HepG2 (cell line): ENCODE results near the gene TBC1D22A. TPM values are rescaled to one million over a fixed set of nuclear protein-coding genes. Genes with fewer than 3 reads are reported as not detected.

Experiments
- ATM ChIP-seq: fragments of 450-650 bp; IDR thresholded peaks from 2 replicates; pipeline ENCODE4 v1.7.1; 2017; ENCODE audit warnings: mild to moderate bottlenecking, borderline replicate concordance
- CBFB ChIP-seq: sonication (generic); formaldehyde crosslinking; IDR thresholded peaks from 2 replicates; pipeline ENCODE4 v1.4.0; 2020; ENCODE audit warnings: missing genetic modification reagents
- EP300 ChIP-seq, 3 experiments: sonication (generic) in 1 of 3; formaldehyde crosslinking in 1 of 3; IDR thresholded peaks; 2 replicates each; pipeline versions ENCODE4 v1.5.1 to v1.6.1; 2011 to 2020; ENCODE audit warnings: low read depth in 2 of 3, low read length in 2 of 3, borderline replicate concordance in 1 of 3, improper control_type of control experiment in 1 of 3, mild to moderate bottlenecking in 1 of 3, missing genetic modification reagents in 1 of 3, moderate library complexity in 1 of 3
- FIP1L1 ChIP-seq: fragments of 200-400 bp; formaldehyde crosslinking; IDR thresholded peaks from 2 replicates; pipeline ENCODE4 v1.6.1; 2018; ENCODE audit warnings: low read depth, mild to moderate bottlenecking, low read length, moderate library complexity, borderline replicate concordance; ENCODE audit not compliant: insufficient read depth
- FOSL2 ChIP-seq: sonication (generic); formaldehyde crosslinking; IDR thresholded peaks from 2 replicates; pipeline ENCODE4 v1.4.0; 2020; ENCODE audit warnings: missing genetic modification reagents
- HHEX ChIP-seq: IDR thresholded peaks from 2 replicates; pipeline ENCODE4 v1.6.1; 2016; ENCODE audit warnings: control low read depth
- HMG20B ChIP-seq: conservative IDR thresholded peaks from 2 replicates; pipeline ENCODE4 v1.6.1; 2016; ENCODE audit warnings: missing genetic modification reagents, missing compliant biosample characterization
- HOXD1 ChIP-seq: sonication (generic); formaldehyde crosslinking; IDR thresholded peaks from 2 replicates; pipeline ENCODE4 v1.5.0; 2020; ENCODE audit warnings: missing genetic modification reagents
- MBD4 ChIP-seq: IDR thresholded peaks from 2 replicates; pipeline ENCODE4 v1.6.1; 2012; ENCODE audit warnings: low read length, inconsistent platforms, borderline replicate concordance
- NR1H2 ChIP-seq: sonication (generic); formaldehyde crosslinking; IDR thresholded peaks from 2 replicates; pipeline ENCODE4 v1.8.1; 2022; ENCODE audit warnings: low read depth, missing genetic modification reagents, borderline replicate concordance
- SMARCC2 ChIP-seq: fragments of 450-650 bp; IDR thresholded peaks from 2 replicates; pipeline ENCODE4 v1.6.1; 2017; ENCODE audit warnings: antibody characterized with exemption, mild to moderate bottlenecking
- SRSF4 ChIP-seq: fragments of 200-400 bp; formaldehyde crosslinking; IDR thresholded peaks from one replicate; pipeline ENCODE4 v1.6.1; 2018; ENCODE audit warnings: mild to moderate bottlenecking, low read depth, low read length, moderate library complexity; ENCODE audit not compliant: poor library complexity, severe bottlenecking
- ZNF232 ChIP-seq: sonication (generic); formaldehyde crosslinking; IDR thresholded peaks from 2 replicates; pipeline ENCODE4 v1.4.0; 2020; ENCODE audit warnings: missing genetic modification reagents, borderline replicate concordance
- ZNF598 ChIP-seq: sonication (generic); formaldehyde crosslinking; IDR thresholded peaks from 2 replicates; pipeline ENCODE4 v1.5.1; 2020; ENCODE audit warnings: mild to moderate bottlenecking, missing genetic modification reagents, borderline replicate concordance
- ZNF737 ChIP-seq: sonication (generic); formaldehyde crosslinking; IDR thresholded peaks from 2 replicates; pipeline ENCODE4 v1.5.0; 2020; ENCODE audit warnings: missing genetic modification reagents, mild to moderate bottlenecking, borderline replicate concordance
- ZNF772 ChIP-seq: sonication (generic); formaldehyde crosslinking; IDR thresholded peaks from 2 replicates; pipeline ENCODE4 v1.5.0; 2020; ENCODE audit warnings: mild to moderate bottlenecking, missing genetic modification reagents
- polyA plus RNA-seq, 8 experiments: library from polyadenylated mRNA; depleted of rRNA in 3 of 8; stranded (reverse) in 7 of 8; unstranded in 1 of 8; fragments of >200 nt; fragmentation: Illumina TruSeq in 4 of 8; extraction: Trizol in 4 of 8; gene quantifications; 2 replicates each; pipeline versions ENCODE4 v1.2.1 to v1.2.3, GENCODE V29; 2011 to 2016; ENCODE audit warnings: low read depth in 4 of 8, missing spikeins in 1 of 8, mixed read lengths in 1 of 8; ENCODE audit not compliant: insufficient read depth in 1 of 8
- total RNA-seq, 5 experiments: library from RNA; depleted of rRNA; stranded (reverse); fragments of >200 nt; fragmentation: Illumina TruSeq; extraction: Trizol; gene quantifications; 2 replicates each; pipeline ENCODE4 v1.2.3, GENCODE V29; 2016; ENCODE audit warnings: low read depth in 1 of 5
- TF ChIP-seq, protein P1 (sequence below): sonication (generic); formaldehyde crosslinking; IDR thresholded peaks from 2 replicates; pipeline ENCODE4 v1.4.0; 2020; ENCODE audit warnings: missing genetic modification reagents, borderline replicate concordance
- TF ChIP-seq, protein P2 (sequence below): IDR thresholded peaks from 2 replicates; pipeline ENCODE4 v1.6.1; 2016; ENCODE audit warnings: control low read depth
- TF ChIP-seq, protein P3 (sequence below): sonication (generic); formaldehyde crosslinking; IDR thresholded peaks from 2 replicates; pipeline ENCODE4 v1.9.0; 2021; ENCODE audit warnings: mild to moderate bottlenecking, missing genetic modification reagents

The TBC1D22A gene
- total and polyA plus RNA-seq, 2 of the 13 experiments (the other 11 are each of a cell fraction or from before 2014, with no cell fraction given): 17.3 to 18.0 TPM

DNA sequence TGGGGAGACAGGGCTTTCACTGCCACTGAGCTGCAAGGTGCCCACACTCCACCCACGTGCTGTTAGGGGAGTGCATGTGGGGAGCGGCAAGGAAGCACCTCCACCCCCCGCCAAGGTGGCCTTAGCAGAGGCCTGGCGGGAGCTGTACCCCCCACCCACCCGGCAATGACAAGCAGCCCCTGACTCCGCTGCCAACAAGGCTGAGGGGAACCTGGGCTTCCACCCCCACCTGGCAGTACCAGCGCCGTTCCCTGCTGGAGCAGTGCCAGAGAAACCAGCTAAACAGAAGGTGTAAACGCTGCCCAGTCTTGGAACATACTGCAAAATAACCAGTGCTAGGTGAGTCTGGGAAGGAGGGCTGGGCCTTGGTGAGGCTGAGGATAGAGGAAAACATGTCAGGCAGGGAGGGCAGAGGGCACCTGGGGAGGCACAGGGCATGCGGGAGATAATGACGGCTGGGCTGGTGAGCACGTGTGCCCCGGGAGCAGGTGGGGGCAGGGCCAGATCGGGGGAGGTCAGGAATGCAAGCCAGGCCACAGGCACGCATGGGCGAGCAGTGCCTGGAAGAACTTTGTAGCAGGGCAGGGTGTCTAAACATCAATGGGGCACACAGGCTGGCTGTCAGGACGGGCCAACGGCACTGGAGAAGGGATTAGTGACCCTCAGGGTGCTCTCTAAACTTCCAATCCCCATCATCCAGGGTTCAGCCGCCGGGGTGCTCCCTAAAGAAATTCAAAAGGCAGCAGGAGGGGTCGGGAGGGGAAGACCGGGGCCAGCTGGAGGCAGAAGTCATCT is 31.0 kb upstream of the TBC1D22A start (continued):
- no peak for TF ChIP-seq MBD4
- TF ChIP-seq HMG20B: no peak
- no peak for TF ChIP-seq SRSF4
- TF ChIP-seq CBFB (CRISPR knock-in tag): peak; percentile 95
- TF ChIP-seq HHEX: peak; percentile 42
- no peak for TF ChIP-seq FIP1L1
- 0 out of 2 replicates have a peak, but pooled peaks have one; percentile 32 for TF ChIP-seq ZNF737 (CRISPR knock-in tag)
- TF ChIP-seq ZNF232 (CRISPR knock-in tag): 0 out of 2 replicates have a peak, but pooled peaks have one; percentile 26
- TF ChIP-seq SMARCC2: no peak
- TF ChIP-seq FOSL2: peak; percentile 78
- TF ChIP-seq, protein P1, sequence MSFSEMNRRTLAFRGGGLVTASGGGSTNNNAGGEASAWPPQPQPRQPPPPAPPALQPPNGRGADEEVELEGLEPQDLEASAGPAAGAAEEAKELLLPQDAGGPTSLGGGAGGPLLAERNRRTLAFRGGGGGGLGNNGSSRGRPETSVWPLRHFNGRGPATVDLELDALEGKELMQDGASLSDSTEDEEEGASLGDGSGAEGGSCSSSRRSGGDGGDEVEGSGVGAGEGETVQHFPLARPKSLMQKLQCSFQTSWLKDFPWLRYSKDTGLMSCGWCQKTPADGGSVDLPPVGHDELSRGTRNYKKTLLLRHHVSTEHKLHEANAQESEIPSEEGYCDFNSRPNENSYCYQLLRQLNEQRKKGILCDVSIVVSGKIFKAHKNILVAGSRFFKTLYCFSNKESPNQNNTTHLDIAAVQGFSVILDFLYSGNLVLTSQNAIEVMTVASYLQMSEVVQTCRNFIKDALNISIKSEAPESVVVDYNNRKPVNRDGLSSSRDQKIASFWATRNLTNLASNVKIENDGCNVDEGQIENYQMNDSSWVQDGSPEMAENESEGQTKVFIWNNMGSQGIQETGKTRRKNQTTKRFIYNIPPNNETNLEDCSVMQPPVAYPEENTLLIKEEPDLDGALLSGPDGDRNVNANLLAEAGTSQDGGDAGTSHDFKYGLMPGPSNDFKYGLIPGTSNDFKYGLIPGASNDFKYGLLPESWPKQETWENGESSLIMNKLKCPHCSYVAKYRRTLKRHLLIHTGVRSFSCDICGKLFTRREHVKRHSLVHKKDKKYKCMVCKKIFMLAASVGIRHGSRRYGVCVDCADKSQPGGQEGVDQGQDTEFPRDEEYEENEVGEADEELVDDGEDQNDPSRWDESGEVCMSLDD: no peak
- no peak for TF ChIP-seq NR1H2 (CRISPR knock-in tag)
- TF ChIP-seq, protein P2, sequence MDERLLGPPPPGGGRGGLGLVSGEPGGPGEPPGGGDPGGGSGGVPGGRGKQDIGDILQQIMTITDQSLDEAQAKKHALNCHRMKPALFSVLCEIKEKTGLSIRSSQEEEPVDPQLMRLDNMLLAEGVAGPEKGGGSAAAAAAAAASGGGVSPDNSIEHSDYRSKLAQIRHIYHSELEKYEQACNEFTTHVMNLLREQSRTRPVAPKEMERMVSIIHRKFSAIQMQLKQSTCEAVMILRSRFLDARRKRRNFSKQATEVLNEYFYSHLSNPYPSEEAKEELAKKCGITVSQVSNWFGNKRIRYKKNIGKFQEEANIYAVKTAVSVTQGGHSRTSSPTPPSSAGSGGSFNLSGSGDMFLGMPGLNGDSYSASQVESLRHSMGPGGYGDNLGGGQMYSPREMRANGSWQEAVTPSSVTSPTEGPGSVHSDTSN: no peak
- peak; percentile 70 for TF ChIP-seq ZNF772 (CRISPR knock-in tag)
- TF ChIP-seq HOXD1 (CRISPR knock-in tag): no peak
- peak; percentile 54 to 88; a peak in 2 of 4 replicates for TF ChIP-seq EP300 (IDR thresholded peaks at IDR 0.05; ENCODE audit: low read depth in 2 of 2, low read length in 2 of 2)
- peak; percentile 97 for TF ChIP-seq EP300 (CRISPR knock-in tag; IDR thresholded peaks at IDR 0.05; ENCODE audit: borderline replicate concordance)
- TF ChIP-seq ZNF598: no peak
- TF ChIP-seq ATM: no peak
- TF ChIP-seq, protein P3, sequence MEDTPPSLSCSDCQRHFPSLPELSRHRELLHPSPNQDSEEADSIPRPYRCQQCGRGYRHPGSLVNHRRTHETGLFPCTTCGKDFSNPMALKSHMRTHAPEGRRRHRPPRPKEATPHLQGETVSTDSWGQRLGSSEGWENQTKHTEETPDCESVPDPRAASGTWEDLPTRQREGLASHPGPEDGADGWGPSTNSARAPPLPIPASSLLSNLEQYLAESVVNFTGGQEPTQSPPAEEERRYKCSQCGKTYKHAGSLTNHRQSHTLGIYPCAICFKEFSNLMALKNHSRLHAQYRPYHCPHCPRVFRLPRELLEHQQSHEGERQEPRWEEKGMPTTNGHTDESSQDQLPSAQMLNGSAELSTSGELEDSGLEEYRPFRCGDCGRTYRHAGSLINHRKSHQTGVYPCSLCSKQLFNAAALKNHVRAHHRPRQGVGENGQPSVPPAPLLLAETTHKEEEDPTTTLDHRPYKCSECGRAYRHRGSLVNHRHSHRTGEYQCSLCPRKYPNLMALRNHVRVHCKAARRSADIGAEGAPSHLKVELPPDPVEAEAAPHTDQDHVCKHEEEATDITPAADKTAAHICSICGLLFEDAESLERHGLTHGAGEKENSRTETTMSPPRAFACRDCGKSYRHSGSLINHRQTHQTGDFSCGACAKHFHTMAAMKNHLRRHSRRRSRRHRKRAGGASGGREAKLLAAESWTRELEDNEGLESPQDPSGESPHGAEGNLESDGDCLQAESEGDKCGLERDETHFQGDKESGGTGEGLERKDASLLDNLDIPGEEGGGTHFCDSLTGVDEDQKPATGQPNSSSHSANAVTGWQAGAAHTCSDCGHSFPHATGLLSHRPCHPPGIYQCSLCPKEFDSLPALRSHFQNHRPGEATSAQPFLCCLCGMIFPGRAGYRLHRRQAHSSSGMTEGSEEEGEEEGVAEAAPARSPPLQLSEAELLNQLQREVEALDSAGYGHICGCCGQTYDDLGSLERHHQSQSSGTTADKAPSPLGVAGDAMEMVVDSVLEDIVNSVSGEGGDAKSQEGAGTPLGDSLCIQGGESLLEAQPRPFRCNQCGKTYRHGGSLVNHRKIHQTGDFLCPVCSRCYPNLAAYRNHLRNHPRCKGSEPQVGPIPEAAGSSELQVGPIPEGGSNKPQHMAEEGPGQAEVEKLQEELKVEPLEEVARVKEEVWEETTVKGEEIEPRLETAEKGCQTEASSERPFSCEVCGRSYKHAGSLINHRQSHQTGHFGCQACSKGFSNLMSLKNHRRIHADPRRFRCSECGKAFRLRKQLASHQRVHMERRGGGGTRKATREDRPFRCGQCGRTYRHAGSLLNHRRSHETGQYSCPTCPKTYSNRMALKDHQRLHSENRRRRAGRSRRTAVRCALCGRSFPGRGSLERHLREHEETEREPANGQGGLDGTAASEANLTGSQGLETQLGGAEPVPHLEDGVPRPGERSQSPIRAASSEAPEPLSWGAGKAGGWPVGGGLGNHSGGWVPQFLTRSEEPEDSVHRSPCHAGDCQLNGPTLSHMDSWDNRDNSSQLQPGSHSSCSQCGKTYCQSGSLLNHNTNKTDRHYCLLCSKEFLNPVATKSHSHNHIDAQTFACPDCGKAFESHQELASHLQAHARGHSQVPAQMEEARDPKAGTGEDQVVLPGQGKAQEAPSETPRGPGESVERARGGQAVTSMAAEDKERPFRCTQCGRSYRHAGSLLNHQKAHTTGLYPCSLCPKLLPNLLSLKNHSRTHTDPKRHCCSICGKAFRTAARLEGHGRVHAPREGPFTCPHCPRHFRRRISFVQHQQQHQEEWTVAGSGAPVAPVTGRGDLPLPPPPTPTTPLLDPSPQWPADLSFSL (CRISPR knock-in tag): no peak
